ENCODE measurements around the gene FBXL19.
A peak's percentile ranks its signal among the peaks of the same experiment; 100 is the strongest.
"Not testable (repeated sequence)": the region's sequence is repeated elsewhere in the genome, so short reads cannot be mapped to it uniquely, and the experiment has no call there.

The FBXL19 gene

GRCh38 chr16:30922960-30923535 lies 324 bp upstream of the FBXL19 start:
- peak; percentile 97 for DNase-seq

- DNase-seq, result peak; percentile 40
These were observed 922 bp downstream of the FBXL19 start for GRCh38 chr16:30924076-30924912.

GRCh38 chr16:30924913-30925631 lies 1.7 kb downstream of the FBXL19 start:
- DNase-seq, result no peak

- DNase-seq, result no peak
These were observed 2.2 kb downstream of the FBXL19 start for GRCh38 chr16:30925632-30925987.

GRCh38 chr16:30925995-30926811 lies 2.8 kb downstream of the FBXL19 start:
- DNase-seq, result no peak

GRCh38 chr16:30926937-30927788 lies 3.8 kb downstream of the FBXL19 start:
- DNase-seq, result no peak

- DNase-seq, result peak; percentile 55
These were observed 4.5 kb downstream of the FBXL19 start for GRCh38 chr16:30927789-30928378.

GRCh38 chr16:30928390-30928789 lies 5.0 kb downstream of the FBXL19 start:
- no peak for DNase-seq

GRCh38 chr16:30929167-30929566 lies 5.8 kb downstream of the FBXL19 start:
- DNase-seq, result no peak

GRCh38 chr16:30930160-30930571 lies 6.8 kb downstream of the FBXL19 start:
- DNase-seq, result no peak

GRCh38 chr16:30931068-30931650 lies 7.8 kb downstream of the FBXL19 start:
- no peak for DNase-seq

GRCh38 chr16:30934827-30935557 lies 11.6 kb downstream of the FBXL19 start:
- DNase-seq, result peak; percentile 64

- DNase-seq, result no peak
These were observed 14.3 kb downstream of the FBXL19 start for GRCh38 chr16:30937692-30938091.

GRCh38 chr16:30939571-30939970 lies 16.2 kb downstream of the FBXL19 start:
- not testable (repeated sequence) for DNase-seq

- peak; percentile 80 for DNase-seq
These were observed 18.4 kb downstream of the FBXL19 start for GRCh38 chr16:30941600-30942425.

- DNase-seq, result no peak
These were observed 19.0 kb downstream of the FBXL19 start for GRCh38 chr16:30942426-30942806.

GRCh38 chr16:30944352-30944751 lies 21.0 kb downstream of the FBXL19 start:
- no peak for DNase-seq

GRCh38 chr16:30946671-30947540 lies 23.5 kb downstream of the FBXL19 start:
- no peak for DNase-seq

- DNase-seq, result no peak
These were observed 24.1 kb downstream of the FBXL19 start for GRCh38 chr16:30947541-30947858.
